ENCODE measurements around the gene NOL6.
A peak's percentile ranks its signal among the peaks of the same experiment; 100 is the strongest.
"Not testable (repeated sequence)": the region's sequence is repeated elsewhere in the genome, so short reads cannot be mapped to it uniquely, and the experiment has no call there.

The NOL6 gene

GRCh38 chr9:33431420-33431819, 42.3 kb downstream of the NOL6 start:
- DNase-seq: no peak

GRCh38 chr9:33430942-33431341, 42.8 kb downstream of the NOL6 start:
- DNase-seq: no peak

GRCh38 chr9:33429256-33429985, 44.3 kb downstream of the NOL6 start:
- DNase-seq: no peak

GRCh38 chr9:33426843-33427293, 46.9 kb downstream of the NOL6 start:
- DNase-seq: no peak

GRCh38 chr9:33425128-33425533, 48.6 kb downstream of the NOL6 start:
- DNase-seq: no peak

GRCh38 chr9:33424492-33424891, 49.2 kb downstream of the NOL6 start:
- DNase-seq: not testable (repeated sequence)

- not testable (repeated sequence) for DNase-seq
Measured at GRCh38 chr9:33424043-33424442, 49.7 kb downstream of the NOL6 start.

GRCh38 chr9:33419708-33420303, 53.9 kb downstream of the NOL6 start:
- DNase-seq: no peak

GRCh38 chr9:33418090-33418489, 55.6 kb downstream of the NOL6 start:
- DNase-seq: no peak

GRCh38 chr9:33416996-33417395, 56.7 kb downstream of the NOL6 start:
- DNase-seq: no peak

GRCh38 chr9:33415501-33416038, 58.2 kb downstream of the NOL6 start:
- DNase-seq: peak; percentile 46

GRCh38 chr9:33414889-33415500, 58.7 kb downstream of the NOL6 start:
- DNase-seq: no peak

- DNase-seq: no peak
Measured at GRCh38 chr9:33414268-33414667, 59.5 kb downstream of the NOL6 start.
